Measurements from ENCODE around the gene DNER. TPM values are rescaled to one million over a fixed set of nuclear protein-coding genes. Genes with fewer than 3 reads are reported as not detected.
"Not testable (repeated sequence)": the region's sequence is repeated elsewhere in the genome, so short reads cannot be mapped to it uniquely, and the experiment has no call there.

DNER gene
- total RNA-seq, 2 experiments from 2014 or later: not detected

- ATAC-seq: no peak
- Mint-ChIP-seq H3K4me3 (no peak overlapping the region), H3K27ac (no peak overlapping the region), H3K27me3 (peaks cover 3% of the 10 kb centered on the region), H3K9me3 (no peaks in the 10 kb centered on the region), H3K4me1 (ENCODE audit: low read depth) (no peaks in the 10 kb centered on the region), H3K36me3 (ENCODE audit: low read depth) (no peaks in the 10 kb centered on the region)
- intact Hi-C loops (cut with micrococcal nuclease): no loop called here
- ChIA-PET CTCF (no interaction called here), POLR2A (no interaction called here)
- TF ChIP-seq CTCF (IDR thresholded peaks at IDR 0.05): no peak
- DNase-seq: no peak
Observed at GRCh38 chr2:229616433-229616832, 97.9 kb downstream of the DNER start.

DNA sequence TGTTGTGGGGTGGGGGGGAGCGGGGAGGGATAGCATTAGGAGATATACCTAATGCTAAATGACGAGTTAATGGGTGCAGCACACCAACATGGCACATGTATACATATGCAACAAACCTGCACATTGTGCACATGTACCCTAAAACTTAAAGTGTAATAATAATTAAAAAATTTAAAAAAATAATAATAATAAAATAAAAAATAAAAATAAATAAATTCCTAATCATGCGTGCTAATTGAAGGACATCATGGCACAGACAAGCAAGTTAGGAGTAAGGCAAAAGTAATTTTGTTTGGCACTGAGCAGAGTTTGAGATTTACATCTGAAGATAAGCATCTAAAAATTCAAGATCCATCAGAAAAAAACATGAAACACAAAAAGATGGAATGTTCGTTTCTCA is 100.3 kb downstream of the DNER start:
- H3K27ac Mint-ChIP-seq; POLR2A ChIA-PET; H3K27me3 Mint-ChIP-seq; H3K36me3 Mint-ChIP-seq (ENCODE audit: low read depth); intact Hi-C loops (cut with micrococcal nuclease); ATAC-seq; H3K4me3 Mint-ChIP-seq; H3K9me3 Mint-ChIP-seq; H3K4me1 Mint-ChIP-seq (ENCODE audit: low read depth); DNase-seq; CTCF ChIA-PET: not testable (repeated sequence)

DNA sequence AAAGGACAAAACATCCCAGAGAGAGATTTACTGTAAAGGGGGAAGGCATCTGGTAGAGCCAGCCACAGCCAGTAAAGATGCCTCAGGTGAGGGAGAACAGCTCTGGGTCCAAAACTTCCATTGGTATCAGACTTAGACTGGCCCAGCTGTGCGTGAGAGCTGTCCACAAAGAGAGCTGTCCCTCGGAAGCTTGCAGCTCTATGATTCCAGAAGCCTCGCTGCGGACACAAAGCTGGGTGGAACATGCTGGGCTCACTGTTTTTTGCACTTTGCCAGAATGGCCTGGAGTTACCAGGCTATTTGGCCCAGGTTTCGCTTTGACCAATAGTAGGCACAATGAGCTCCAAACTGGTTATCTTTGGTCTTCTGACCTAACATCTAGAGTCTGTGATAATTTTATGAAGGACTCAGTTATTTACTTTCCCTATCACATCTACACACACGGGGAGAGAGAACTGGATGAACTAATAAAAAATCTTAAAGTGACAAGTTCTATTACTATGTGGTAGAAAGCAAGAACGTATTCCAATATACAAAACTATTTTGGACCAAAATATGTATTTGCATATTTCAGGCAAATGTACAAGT is 101.9 kb downstream of the DNER start:
- DNase-seq (no peak), ATAC-seq (no peak)
- Mint-ChIP-seq H3K9me3 (no peaks in the 10 kb centered on the region), H3K27ac (no peak overlapping the region), H3K4me3 (no peak overlapping the region), H3K36me3 (ENCODE audit: low read depth) (no peaks in the 10 kb centered on the region), H3K4me1 (ENCODE audit: low read depth) (no peaks in the 10 kb centered on the region), H3K27me3 (no peaks in the 10 kb centered on the region)
- CTCF ChIA-PET: no interaction called here
- intact Hi-C loops (cut with micrococcal nuclease): no loop called here
- no peak for TF ChIP-seq CTCF (IDR thresholded peaks at IDR 0.05)
- POLR2A ChIA-PET: no interaction called here

DNA sequence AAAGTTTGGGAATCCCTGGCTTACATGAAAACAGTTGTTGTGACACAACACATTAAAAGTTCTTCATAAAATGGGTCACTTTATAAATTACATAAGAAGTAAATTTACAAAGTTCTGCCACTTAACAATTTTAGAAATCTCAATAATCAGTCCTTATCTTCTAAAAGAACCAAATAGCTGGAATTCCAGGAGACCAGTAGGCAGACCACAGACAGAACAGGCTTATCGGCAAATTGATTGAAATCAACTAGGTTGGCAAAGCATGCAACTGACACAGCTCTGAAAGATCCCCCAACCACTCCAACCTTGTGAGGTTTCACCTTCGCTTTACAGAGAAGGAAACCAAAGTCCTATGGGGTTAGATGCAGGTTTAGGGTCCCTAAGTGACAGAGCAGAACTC is 103.0 kb downstream of the DNER start:
- H3K4me1 Mint-ChIP-seq (ENCODE audit: low read depth): no peaks in the 10 kb centered on the region
- CTCF ChIA-PET: no interaction called here
- H3K27me3 Mint-ChIP-seq: no peaks in the 10 kb centered on the region
- POLR2A ChIA-PET: no interaction called here
- no peak overlapping the region for H3K4me3 Mint-ChIP-seq
- TF ChIP-seq CTCF (IDR thresholded peaks at IDR 0.05): no peak
- DNase-seq (no peak), ATAC-seq (no peak)
- no peaks in the 10 kb centered on the region for H3K9me3 Mint-ChIP-seq
- intact Hi-C loops (cut with micrococcal nuclease): no loop called here
- no peaks in the 10 kb centered on the region for H3K36me3 Mint-ChIP-seq (ENCODE audit: low read depth)
- H3K27ac Mint-ChIP-seq: no peak overlapping the region

DNA sequence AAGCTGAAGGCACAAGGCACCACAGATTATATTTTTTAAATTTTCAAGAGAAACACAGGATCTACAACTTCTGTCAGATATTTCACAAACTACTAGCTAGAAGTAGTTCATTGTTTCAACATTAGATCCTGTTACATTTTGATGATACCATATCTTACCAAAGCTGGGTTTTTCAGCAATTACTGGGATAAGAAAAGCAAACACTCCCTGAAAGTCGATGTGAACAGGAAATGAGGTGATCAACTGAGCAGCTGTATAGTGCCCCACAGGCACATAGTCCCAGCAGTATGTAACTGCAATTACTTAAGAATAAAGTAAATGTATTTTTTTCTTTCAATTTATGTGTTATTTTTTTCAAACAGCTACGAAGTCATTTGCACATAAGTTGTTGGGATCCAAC is 103.5 kb downstream of the DNER start:
- no peaks in the 10 kb centered on the region for H3K36me3 Mint-ChIP-seq (ENCODE audit: low read depth)
- H3K27me3 Mint-ChIP-seq: no peaks in the 10 kb centered on the region
- no peak overlapping the region for H3K27ac Mint-ChIP-seq
- no peak overlapping the region for H3K4me3 Mint-ChIP-seq
- H3K9me3 Mint-ChIP-seq: no peaks in the 10 kb centered on the region
- CTCF ChIA-PET: no interaction called here
- no peak for TF ChIP-seq CTCF (IDR thresholded peaks at IDR 0.05)
- POLR2A ChIA-PET: no interaction called here
- intact Hi-C loops (cut with micrococcal nuclease): no loop called here
- no peaks in the 10 kb centered on the region for H3K4me1 Mint-ChIP-seq (ENCODE audit: low read depth)
- ATAC-seq: no peak
- DNase-seq: no peak

GRCh38 chr2:229610333-229610732 is 104.0 kb downstream of the DNER start:
- ATAC-seq: no peak
- no peaks in the 10 kb centered on the region for H3K36me3 Mint-ChIP-seq (ENCODE audit: low read depth)
- DNase-seq: no peak
- POLR2A ChIA-PET: no interaction called here
- H3K27ac Mint-ChIP-seq: no peak overlapping the region
- no peak for TF ChIP-seq CTCF (IDR thresholded peaks at IDR 0.05)
- CTCF ChIA-PET: no interaction called here
- H3K4me1 Mint-ChIP-seq (ENCODE audit: low read depth): no peaks in the 10 kb centered on the region
- no peaks in the 10 kb centered on the region for H3K27me3 Mint-ChIP-seq
- no peaks in the 10 kb centered on the region for H3K9me3 Mint-ChIP-seq
- no peak overlapping the region for H3K4me3 Mint-ChIP-seq
- intact Hi-C loops (cut with micrococcal nuclease): no loop called here

Data from activated CD8-positive, alpha-beta T cell treated with anti-CD3 and anti-CD28 coated beads for 36 hours (primary cell).